ENCODE results near the gene TNS1. TPM values are rescaled to one million over a fixed set of nuclear protein-coding genes. Genes with fewer than 3 reads are reported as not detected.

TNS1 gene
- total RNA-seq, 1 experiment from 2014 or later = 3.1 TPM

GRCh38 chr2:217878915-217879590, 123.7 kb downstream of the TNS1 start:
- H3K27me3 ChIP-seq (ENCODE audit: control insufficient read depth, insufficient read depth, low read length) = no peaks in the 10 kb centered on the region
- H3K36me3 ChIP-seq (replicated peaks; ENCODE audit: control insufficient read depth, insufficient read depth, low read length) = no peaks in the 10 kb centered on the region
- DNase-seq = peak; percentile 84

GRCh38 chr2:217877866-217878265, 124.9 kb downstream of the TNS1 start:
- no peaks in the 10 kb centered on the region for H3K27me3 ChIP-seq (ENCODE audit: control insufficient read depth, insufficient read depth, low read length)
- no peak overlapping the region for H3K4me3 ChIP-seq (ENCODE audit: insufficient read depth, low read depth, low read length)
- H3K36me3 ChIP-seq (replicated peaks; ENCODE audit: control insufficient read depth, insufficient read depth, low read length) = no peaks in the 10 kb centered on the region
- DNase-seq = no peak

More at GRCh38 chr2:217878915-217879590, 123.7 kb downstream of the TNS1 start:
- no peak overlapping the region for H3K4me3 ChIP-seq (ENCODE audit: insufficient read depth, low read depth, low read length)

GRCh38 chr2:217876253-217876570, 126.6 kb downstream of the TNS1 start:
- Histone ChIP-seq H3K27me3 (ENCODE audit: control insufficient read depth, insufficient read depth, low read length) (no peaks in the 10 kb centered on the region), H3K4me3 (ENCODE audit: insufficient read depth, low read depth, low read length) (no peak overlapping the region), H3K36me3 (replicated peaks; ENCODE audit: control insufficient read depth, insufficient read depth, low read length) (no peaks in the 10 kb centered on the region)
- DNase-seq = no peak

- DNase-seq = no peak
- H3K4me3 ChIP-seq (ENCODE audit: insufficient read depth, low read depth, low read length) = no peak overlapping the region
- no peaks in the 10 kb centered on the region for H3K36me3 ChIP-seq (replicated peaks; ENCODE audit: control insufficient read depth, insufficient read depth, low read length)
- no peaks in the 10 kb centered on the region for H3K27me3 ChIP-seq (ENCODE audit: control insufficient read depth, insufficient read depth, low read length)
These were observed 127.1 kb downstream of the TNS1 start for GRCh38 chr2:217875556-217876252.

- no peak overlapping the region for H3K4me3 ChIP-seq (ENCODE audit: insufficient read depth, low read depth, low read length)
These were observed 127.7 kb downstream of the TNS1 start for GRCh38 chr2:217875138-217875537.

GRCh38 chr2:217873371-217873770, 129.4 kb downstream of the TNS1 start:
- DNase-seq = peak; percentile 71
- no peaks in the 10 kb centered on the region for H3K36me3 ChIP-seq (replicated peaks; ENCODE audit: control insufficient read depth, insufficient read depth, low read length)
- no peak overlapping the region for H3K4me3 ChIP-seq (ENCODE audit: insufficient read depth, low read depth, low read length)
- H3K27me3 ChIP-seq (ENCODE audit: control insufficient read depth, insufficient read depth, low read length) = no peaks in the 10 kb centered on the region

More at GRCh38 chr2:217875138-217875537, 127.7 kb downstream of the TNS1 start:
- H3K36me3 ChIP-seq (replicated peaks; ENCODE audit: control insufficient read depth, insufficient read depth, low read length) = no peaks in the 10 kb centered on the region
- no peaks in the 10 kb centered on the region for H3K27me3 ChIP-seq (ENCODE audit: control insufficient read depth, insufficient read depth, low read length)
- DNase-seq = no peak

- no peaks in the 10 kb centered on the region for H3K36me3 ChIP-seq (replicated peaks; ENCODE audit: control insufficient read depth, insufficient read depth, low read length)
- no peaks in the 10 kb centered on the region for H3K27me3 ChIP-seq (ENCODE audit: control insufficient read depth, insufficient read depth, low read length)
- no peak for DNase-seq
- H3K4me3 ChIP-seq (ENCODE audit: insufficient read depth, low read depth, low read length) = no peak overlapping the region
These were observed 130.5 kb downstream of the TNS1 start for GRCh38 chr2:217872319-217872718.

GRCh38 chr2:217870528-217871011, 132.2 kb downstream of the TNS1 start:
- no peak overlapping the region for H3K4me3 ChIP-seq (ENCODE audit: insufficient read depth, low read depth, low read length)
- no peaks in the 10 kb centered on the region for H3K27me3 ChIP-seq (ENCODE audit: control insufficient read depth, insufficient read depth, low read length)
- H3K36me3 ChIP-seq (replicated peaks; ENCODE audit: control insufficient read depth, insufficient read depth, low read length) = no peaks in the 10 kb centered on the region
- no peak for DNase-seq

- no peak overlapping the region for H3K4me3 ChIP-seq (ENCODE audit: insufficient read depth, low read depth, low read length)
- no peaks in the 10 kb centered on the region for H3K36me3 ChIP-seq (replicated peaks; ENCODE audit: control insufficient read depth, insufficient read depth, low read length)
- H3K27me3 ChIP-seq (ENCODE audit: control insufficient read depth, insufficient read depth, low read length) = no peaks in the 10 kb centered on the region
- DNase-seq = no peak
These were observed 133.9 kb downstream of the TNS1 start for GRCh38 chr2:217868911-217869334.

- Histone ChIP-seq H3K36me3 (replicated peaks; ENCODE audit: control insufficient read depth, insufficient read depth, low read length) (no peaks in the 10 kb centered on the region), H3K27me3 (ENCODE audit: control insufficient read depth, insufficient read depth, low read length) (no peaks in the 10 kb centered on the region), H3K4me3 (ENCODE audit: insufficient read depth, low read depth, low read length) (no peak overlapping the region)
- no peak for DNase-seq
These were observed 134.4 kb downstream of the TNS1 start for GRCh38 chr2:217868265-217868892.

GRCh38 chr2:217866457-217866856, 136.3 kb downstream of the TNS1 start:
- DNase-seq = no peak

GRCh38 chr2:217864963-217865772, 137.6 kb downstream of the TNS1 start:
- no peak for DNase-seq
- Histone ChIP-seq H3K4me3 (ENCODE audit: insufficient read depth, low read depth, low read length) (no peak overlapping the region), H3K36me3 (replicated peaks; ENCODE audit: control insufficient read depth, insufficient read depth, low read length) (no peaks in the 10 kb centered on the region), H3K27me3 (ENCODE audit: control insufficient read depth, insufficient read depth, low read length) (no peaks in the 10 kb centered on the region)

More at GRCh38 chr2:217866457-217866856, 136.3 kb downstream of the TNS1 start:
- no peak overlapping the region for H3K4me3 ChIP-seq (ENCODE audit: insufficient read depth, low read depth, low read length)
- H3K27me3 ChIP-seq (ENCODE audit: control insufficient read depth, insufficient read depth, low read length) = no peaks in the 10 kb centered on the region
- no peaks in the 10 kb centered on the region for H3K36me3 ChIP-seq (replicated peaks; ENCODE audit: control insufficient read depth, insufficient read depth, low read length)

- no peak for DNase-seq
- no peaks in the 10 kb centered on the region for H3K27me3 ChIP-seq (ENCODE audit: control insufficient read depth, insufficient read depth, low read length)
- no peaks in the 10 kb centered on the region for H3K36me3 ChIP-seq (replicated peaks; ENCODE audit: control insufficient read depth, insufficient read depth, low read length)
- H3K4me3 ChIP-seq (ENCODE audit: insufficient read depth, low read depth, low read length) = no peak overlapping the region
These were observed 138.9 kb downstream of the TNS1 start for GRCh38 chr2:217863883-217864282.

GRCh38 chr2:217861334-217861877, 141.4 kb downstream of the TNS1 start:
- H3K27me3 ChIP-seq (ENCODE audit: control insufficient read depth, insufficient read depth, low read length) = no peaks in the 10 kb centered on the region
- H3K36me3 ChIP-seq (replicated peaks; ENCODE audit: control insufficient read depth, insufficient read depth, low read length) = no peaks in the 10 kb centered on the region
- no peak overlapping the region for H3K4me3 ChIP-seq (ENCODE audit: insufficient read depth, low read depth, low read length)
- DNase-seq = no peak

Data from H7 (cell line).